ENCODE measurements around the gene ST6GALNAC2.
A peak's percentile ranks its signal among the peaks of the same experiment; 100 is the strongest.
"Not testable (repeated sequence)": the region's sequence is repeated elsewhere in the genome, so short reads cannot be mapped to it uniquely, and the experiment has no call there.

The ST6GALNAC2 gene

DNA sequence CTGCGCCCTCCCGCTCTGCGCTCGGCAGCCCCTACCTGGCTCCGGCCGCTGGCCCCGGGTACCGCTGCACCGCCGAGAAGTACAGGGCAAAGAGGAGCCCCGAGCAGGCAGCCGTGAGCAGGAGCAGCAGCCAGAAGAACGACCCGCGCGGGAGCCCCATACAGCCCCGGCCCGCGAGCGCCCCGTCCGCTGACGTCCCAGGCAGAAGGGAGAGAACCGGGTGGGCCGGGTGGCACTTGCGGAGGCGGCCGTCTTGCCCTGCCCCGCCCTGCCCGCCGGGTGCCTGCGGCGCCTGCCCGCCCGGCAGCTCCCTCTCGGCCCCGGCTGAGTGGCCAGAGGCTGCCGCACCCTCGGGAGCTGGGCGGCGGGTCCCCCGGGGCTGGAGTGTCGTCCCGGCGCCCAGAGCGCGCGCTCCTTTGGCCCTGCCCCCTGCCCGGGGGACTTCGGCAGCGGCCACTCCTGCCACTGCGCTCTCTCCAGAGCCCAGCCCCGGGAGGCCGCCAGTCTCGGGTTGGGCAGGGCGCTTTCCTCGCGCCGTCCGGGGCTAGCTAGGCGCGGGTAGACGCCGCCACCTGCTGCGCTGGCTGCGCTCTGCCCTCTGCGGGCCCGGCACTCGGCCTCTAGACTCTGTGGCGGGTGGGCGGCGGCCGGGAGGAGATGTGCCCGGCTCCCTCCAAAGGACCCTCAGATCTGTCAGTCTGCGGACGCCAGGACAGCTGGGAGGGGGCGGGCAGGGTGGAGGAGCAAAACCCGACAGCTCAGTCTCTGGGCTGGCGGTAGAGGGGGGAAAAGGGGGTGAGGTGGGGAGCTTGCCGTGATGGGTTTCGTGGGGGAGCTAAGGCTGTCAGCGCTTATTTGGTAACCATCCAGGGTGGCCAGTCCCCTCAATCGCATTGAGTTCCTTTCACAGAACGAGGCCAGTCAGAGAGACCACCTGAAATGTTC, at the start of gene ST6GALNAC2:
Gene ST6GALNAC2 (minus strand): TSS at position 212 of the 945 bp plus-strand sequence. CDS start 52 bp downstream, at position 160.
- DNase-seq (peak; percentile 24), ATAC-seq (replicated peaks) (peak; percentile 81 to 83)
- Mint-ChIP-seq H3K36me3 (peaks cover 1 to 16% of the 10 kb centered on the region in 2 donors), H3K9me3 (no peaks in the 10 kb centered on the region), H3K27ac (peak within 1 kb of the TSS; percentile 20), H3K4me1 (peaks cover 15 to 24% of the 10 kb centered on the region in 2 donors), H3K4me3 (peak within 1 kb of the TSS; percentile 74 to 85), H3K27me3 (peaks cover 35 to 54% of the 10 kb centered on the region in 2 donors)

DNA sequence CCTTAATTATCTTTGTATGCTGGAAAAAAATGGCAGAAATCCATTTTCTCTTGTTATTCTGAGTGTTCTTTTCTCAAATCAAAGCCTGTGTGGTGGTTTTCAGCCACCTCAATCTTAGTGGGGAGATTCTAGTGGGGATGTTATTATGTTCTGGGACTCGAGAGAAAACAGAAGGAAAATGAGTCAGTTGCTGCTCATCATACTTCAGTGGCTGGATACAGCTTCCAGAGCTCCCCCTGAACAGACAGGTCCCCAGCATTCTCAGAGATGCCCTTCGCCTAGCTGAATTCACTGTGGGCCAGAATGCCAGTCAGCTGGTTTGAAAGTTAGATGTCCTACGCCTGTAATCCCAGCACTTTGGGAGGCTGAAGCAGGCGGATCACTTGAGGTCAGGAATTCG, 49.4 kb upstream of the ST6GALNAC2 start:
- Mint-ChIP-seq H3K4me3 (no peak overlapping the region), H3K27me3 (peaks cover 12 to 17% of the 10 kb centered on the region in 2 donors), H3K27ac (no peak overlapping the region), H3K4me1 (no peaks in the 10 kb centered on the region), H3K9me3 (no peaks in the 10 kb centered on the region), H3K36me3 (no peaks in the 10 kb centered on the region)
- ATAC-seq (replicated peaks), result no peak
- no peak for DNase-seq

DNA sequence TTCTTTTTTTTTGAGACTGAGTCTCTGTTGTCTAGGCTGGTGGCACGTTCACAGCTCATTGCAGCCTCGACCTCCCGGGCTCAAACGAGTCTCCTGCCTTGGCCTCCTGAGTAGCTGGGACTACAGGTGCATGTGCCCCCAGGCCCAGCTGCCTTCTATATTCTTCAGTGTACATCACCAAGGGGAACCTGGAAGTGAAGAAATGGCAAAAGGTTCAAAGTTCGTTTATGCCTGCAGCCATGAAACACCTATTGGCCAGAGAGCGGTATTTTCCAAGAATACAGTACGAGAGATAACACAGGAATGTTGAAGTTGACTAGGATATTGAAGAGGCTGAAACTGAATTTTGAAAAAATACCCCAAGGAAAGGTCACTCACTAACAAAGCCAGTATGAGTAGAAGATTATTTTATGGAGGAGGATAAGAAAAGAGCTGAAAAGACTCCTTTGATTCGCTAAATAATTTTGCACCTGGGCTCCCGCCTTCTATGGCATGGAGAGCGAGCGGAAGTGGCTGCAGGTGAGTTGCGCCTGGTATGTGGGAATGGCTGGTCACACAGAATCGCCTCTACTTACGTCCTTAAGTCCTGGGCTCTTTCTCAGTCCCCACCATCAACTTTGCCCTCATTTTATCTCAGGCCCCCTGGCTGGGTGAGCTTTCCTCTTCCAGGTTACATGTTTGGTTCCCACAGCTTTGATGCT, 48.1 kb upstream of the ST6GALNAC2 start:
- Mint-ChIP-seq H3K4me1 (no peaks in the 10 kb centered on the region), H3K27ac (no peak overlapping the region), H3K9me3 (no peaks in the 10 kb centered on the region), H3K27me3 (peaks cover 13 to 17% of the 10 kb centered on the region in 2 donors), H3K4me3 (no peak overlapping the region), H3K36me3 (no peaks in the 10 kb centered on the region)
- no peak for ATAC-seq (replicated peaks)
- no peak for DNase-seq

DNA sequence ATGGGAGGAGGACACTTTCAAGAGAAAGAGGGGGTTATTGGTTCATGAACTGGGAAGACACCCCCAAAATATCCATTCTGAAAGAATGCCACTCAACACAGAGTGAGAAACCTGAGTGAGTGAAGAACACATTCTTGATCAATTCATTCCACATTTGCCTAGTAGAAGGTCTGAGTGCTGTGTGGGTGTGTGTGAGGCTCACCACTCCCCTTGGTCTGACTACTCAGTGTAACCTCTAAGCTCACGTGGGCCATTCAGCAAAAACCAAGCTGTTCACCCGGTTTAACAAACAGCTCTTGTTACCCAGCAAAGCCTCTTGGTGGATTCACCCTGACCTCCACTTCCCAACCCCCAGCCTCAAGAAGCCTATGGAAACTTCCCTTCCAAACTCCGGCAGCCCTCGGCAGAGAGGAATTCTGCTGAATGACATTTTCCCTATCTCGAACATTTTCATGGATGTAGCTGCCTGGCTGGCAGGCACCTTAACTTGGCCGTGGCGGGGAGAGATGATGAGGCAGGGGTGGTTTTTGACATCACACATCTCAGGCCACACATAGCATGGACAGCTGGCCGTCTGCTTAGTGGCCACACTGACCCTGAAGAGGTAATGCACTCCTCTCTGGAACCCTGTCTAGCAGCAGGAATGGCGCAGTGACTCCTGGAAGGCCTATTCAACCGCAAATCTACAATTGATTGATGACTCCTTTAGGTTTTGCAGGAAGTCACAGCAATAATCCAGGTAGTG, 46.3 kb upstream of the ST6GALNAC2 start:
- no peaks in the 10 kb centered on the region for H3K36me3 Mint-ChIP-seq
- H3K4me3 Mint-ChIP-seq, result no peak overlapping the region
- no peak for DNase-seq
- ATAC-seq (replicated peaks), result peak in 1 of 2 donors; percentile 34
- peaks cover 11 to 23% of the 10 kb centered on the region in 2 donors for H3K27me3 Mint-ChIP-seq
- H3K27ac Mint-ChIP-seq, result no peak overlapping the region
- no peaks in the 10 kb centered on the region for H3K9me3 Mint-ChIP-seq
- no peaks in the 10 kb centered on the region for H3K4me1 Mint-ChIP-seq

DNA sequence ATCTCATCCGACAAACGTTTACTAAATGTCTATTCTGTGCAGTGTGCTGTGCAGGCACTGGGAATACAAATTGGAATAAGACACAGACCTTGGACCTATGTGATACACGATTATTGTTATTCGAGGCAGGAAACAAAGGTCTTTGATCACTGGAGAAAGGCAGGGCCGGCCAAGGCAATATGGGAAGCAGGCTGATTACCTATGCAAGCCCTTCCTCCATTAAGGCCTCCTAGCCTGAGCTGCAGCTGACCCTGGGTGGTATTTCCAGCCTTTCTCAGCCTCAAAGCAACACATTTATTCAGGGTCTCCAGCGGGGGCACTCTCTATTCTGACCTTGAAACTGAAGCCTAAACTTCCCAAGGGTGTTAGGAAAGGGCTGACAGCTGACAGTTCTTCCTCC, 44.5 kb upstream of the ST6GALNAC2 start:
- Mint-ChIP-seq H3K4me3 (no peak overlapping the region), H3K9me3 (no peaks in the 10 kb centered on the region), H3K4me1 (no peaks in the 10 kb centered on the region), H3K27ac (no peak overlapping the region), H3K27me3 (peaks cover 14 to 18% of the 10 kb centered on the region in 2 donors), H3K36me3 (no peaks in the 10 kb centered on the region)
- no peak for DNase-seq
- no peak for ATAC-seq (replicated peaks)

DNA sequence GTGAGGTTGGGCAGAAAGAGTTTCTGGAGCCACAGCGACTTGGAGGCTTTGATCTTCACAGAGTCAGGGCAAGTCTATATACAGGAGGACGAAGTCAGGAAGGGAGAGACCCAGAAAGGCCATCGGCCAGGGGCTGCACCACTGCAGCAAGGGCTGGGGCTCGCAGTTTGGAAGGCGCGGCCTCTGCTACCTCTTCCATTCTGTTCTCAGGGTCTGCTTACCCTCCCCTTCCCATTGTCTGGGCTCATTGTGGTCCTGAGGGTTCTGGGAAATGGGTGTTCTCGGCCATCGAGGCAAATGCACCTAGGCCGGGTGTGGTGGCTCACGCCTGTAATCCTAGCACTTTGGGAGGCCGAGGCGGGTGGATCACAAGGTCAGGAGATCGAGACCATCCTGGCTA, 41.9 kb upstream of the ST6GALNAC2 start:
- Mint-ChIP-seq H3K9me3 (no peaks in the 10 kb centered on the region), H3K4me3 (no peak overlapping the region), H3K27ac (no peak overlapping the region), H3K36me3 (no peaks in the 10 kb centered on the region), H3K27me3 (peaks cover 17 to 22% of the 10 kb centered on the region in 2 donors), H3K4me1 (peaks cover 6 to 11% of the 10 kb centered on the region in 2 donors)
- ATAC-seq (replicated peaks) (no peak), DNase-seq (no peak)

DNA sequence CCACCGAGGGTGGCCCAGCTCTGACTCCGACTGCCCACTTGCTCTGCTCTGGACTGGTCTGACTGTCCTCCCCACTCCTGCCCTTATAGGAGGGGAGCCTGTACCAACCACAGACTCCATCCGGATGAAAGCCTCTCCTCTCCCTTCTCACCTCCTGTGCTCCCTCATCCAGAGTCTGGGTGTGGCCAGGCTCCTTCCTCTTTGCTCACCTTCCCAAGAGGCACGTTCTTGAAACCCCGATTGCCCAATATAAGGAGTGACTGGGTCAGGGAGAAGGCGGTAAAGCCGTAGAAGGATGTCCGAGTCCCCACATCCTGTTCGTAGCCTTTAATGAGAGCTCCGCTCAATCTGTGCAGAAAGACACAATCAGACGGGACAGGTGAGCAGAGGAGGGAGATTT, 40.8 kb upstream of the ST6GALNAC2 start:
- no peaks in the 10 kb centered on the region for H3K36me3 Mint-ChIP-seq
- H3K9me3 Mint-ChIP-seq, result no peaks in the 10 kb centered on the region
- no peak overlapping the region for H3K27ac Mint-ChIP-seq
- no peak overlapping the region for H3K4me3 Mint-ChIP-seq
- peaks cover 6 to 11% of the 10 kb centered on the region in 2 donors for H3K4me1 Mint-ChIP-seq
- H3K27me3 Mint-ChIP-seq, result peaks cover 17 to 22% of the 10 kb centered on the region in 2 donors
- DNase-seq (no peak), ATAC-seq (replicated peaks) (no peak)

DNA sequence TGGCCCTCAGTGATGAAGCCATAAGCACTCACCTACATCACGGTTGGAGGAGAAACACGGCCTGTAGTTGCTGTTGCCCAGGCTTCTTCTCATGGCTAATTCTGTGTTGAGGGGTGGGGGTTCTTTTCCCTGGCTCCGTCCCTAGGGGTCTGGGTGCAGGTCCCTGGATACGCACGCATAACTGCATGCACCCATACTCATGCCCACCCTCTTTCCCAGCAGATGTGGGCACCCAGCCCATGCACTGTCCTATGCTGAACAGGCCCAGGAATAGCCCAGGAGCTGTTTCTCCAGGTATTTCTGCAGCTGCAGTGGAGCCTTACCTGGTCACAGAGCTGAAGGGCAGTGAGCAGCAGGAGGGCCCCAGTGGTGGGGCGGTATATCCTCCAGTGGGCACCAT, 39.8 kb upstream of the ST6GALNAC2 start:
- H3K27me3 Mint-ChIP-seq, result peaks cover 17 to 22% of the 10 kb centered on the region in 2 donors
- H3K36me3 Mint-ChIP-seq, result no peaks in the 10 kb centered on the region
- no peak overlapping the region for H3K4me3 Mint-ChIP-seq
- peaks cover 6 to 11% of the 10 kb centered on the region in 2 donors for H3K4me1 Mint-ChIP-seq
- no peaks in the 10 kb centered on the region for H3K9me3 Mint-ChIP-seq
- DNase-seq (no peak), ATAC-seq (replicated peaks) (no peak)
- no peak overlapping the region for H3K27ac Mint-ChIP-seq

DNA sequence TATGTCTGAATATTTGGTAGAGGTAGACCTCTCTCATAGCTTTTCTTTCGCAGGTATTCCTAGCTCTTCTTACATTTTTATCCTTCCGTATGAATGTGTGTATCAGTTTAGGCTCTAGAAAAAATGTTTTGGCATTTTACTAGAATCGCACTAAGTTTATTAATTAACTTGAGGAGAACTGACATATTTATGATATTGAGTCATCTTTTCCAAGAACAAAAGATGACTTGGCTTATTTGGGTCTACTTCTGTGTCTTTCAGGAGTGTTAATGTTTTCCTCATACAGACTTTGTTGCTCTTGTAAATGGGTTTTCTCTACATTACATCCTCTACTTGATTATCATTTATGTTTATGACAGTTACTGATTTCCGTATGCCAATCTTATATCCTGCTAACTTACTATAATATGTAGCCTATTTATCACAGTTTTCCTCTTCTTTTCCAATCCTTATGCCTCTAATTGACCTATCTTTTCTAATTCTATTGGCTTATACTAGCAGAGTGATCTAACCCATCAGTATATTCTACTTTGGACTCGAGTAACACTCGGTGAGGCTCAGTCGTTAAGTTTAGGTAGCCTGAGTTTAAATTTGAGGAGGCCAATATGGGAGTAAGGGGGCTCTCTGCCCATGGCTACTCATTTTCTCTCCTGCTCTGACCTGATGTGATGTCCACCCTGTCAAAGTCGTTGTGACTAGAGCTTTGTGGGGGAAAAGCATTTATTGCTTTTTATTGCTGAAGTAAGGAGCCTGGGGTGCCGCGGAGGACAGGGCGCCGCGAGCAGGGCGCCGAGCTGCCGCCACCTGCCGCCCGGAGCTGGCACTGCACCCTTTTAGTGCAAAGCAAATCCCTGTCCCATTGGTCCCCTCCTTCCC, 37.8 kb upstream of the ST6GALNAC2 start:
- peak overlapping the region; percentile 81 for H3K27ac Mint-ChIP-seq
- no peak overlapping the region for H3K4me3 Mint-ChIP-seq
- ATAC-seq (replicated peaks), result peak; percentile 88 to 96
- DNase-seq, result peak; percentile 55
- no peaks in the 10 kb centered on the region for H3K36me3 Mint-ChIP-seq
- no peaks in the 10 kb centered on the region for H3K9me3 Mint-ChIP-seq
- peaks cover 6 to 11% of the 10 kb centered on the region in 2 donors for H3K4me1 Mint-ChIP-seq
- H3K27me3 Mint-ChIP-seq, result peaks cover 17 to 18% of the 10 kb centered on the region in 2 donors

DNA sequence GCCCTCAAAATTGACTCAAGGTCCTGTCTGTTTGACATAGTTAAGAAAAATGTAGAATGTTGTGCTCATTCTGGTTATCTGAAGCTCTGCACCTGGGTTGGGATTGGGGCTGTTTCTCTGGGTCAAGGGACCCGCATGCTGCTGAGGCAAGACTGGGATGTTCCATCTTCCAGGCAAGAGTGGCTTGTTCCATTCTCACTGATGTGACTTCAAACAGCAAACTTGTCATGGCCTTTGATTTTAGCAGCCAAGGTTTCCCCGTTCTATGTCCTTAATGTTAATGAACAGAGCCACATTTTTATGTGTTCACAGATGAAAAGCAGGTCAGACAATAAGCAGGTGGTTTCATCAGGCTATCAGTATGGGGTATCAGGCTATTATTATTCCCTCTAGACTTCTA, 32.2 kb upstream of the ST6GALNAC2 start:
- Mint-ChIP-seq H3K27me3 (peaks cover under 1 to 1% of the 10 kb centered on the region in 2 donors), H3K4me3 (no peak overlapping the region), H3K4me1 (peaks cover 0 to 6% of the 10 kb centered on the region in 2 donors), H3K36me3 (no peaks in the 10 kb centered on the region), H3K27ac (no peak overlapping the region), H3K9me3 (peaks cover 0 to 2% of the 10 kb centered on the region in 2 donors)
- ATAC-seq (replicated peaks) (no peak), DNase-seq (no peak)

DNA sequence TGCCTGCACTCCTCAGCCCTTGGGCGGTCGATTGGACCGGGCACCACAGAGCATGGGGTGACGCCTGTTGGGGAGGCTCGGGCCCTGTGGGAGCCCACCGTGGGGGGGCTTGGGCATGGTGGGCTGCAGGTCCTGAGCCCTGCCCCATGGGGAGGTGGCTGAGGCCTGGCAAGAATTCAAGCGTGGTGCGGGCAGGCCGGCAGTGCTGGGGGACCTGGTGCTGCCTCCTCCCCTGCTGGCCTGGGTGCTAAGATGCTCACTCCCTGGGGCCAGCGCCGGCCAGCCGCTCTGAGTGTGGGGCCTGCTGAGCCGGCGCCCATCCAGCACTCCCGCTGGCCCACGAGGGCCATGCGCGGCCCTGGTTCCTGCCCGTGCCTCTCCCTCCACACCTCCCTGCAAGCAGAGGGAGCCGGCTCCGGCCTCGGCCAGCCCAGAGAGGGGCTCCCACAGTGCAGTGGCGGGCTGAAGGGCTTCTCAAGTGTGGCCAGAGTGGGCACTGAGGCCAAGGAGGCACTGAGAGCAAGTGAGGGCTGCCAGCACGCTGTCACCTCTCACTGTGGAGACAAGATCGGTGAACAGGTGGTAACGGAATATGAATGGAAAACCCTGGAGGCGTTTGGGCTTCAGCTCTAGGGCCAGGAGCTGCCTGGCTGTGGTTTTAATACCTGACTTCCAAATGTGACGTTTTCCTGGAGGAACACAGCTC, 29.4 kb upstream of the ST6GALNAC2 start:
- H3K4me1 Mint-ChIP-seq, result peaks cover 0 to 6% of the 10 kb centered on the region in 2 donors
- peaks cover 0 to 5% of the 10 kb centered on the region in 2 donors for H3K27me3 Mint-ChIP-seq
- H3K36me3 Mint-ChIP-seq, result no peaks in the 10 kb centered on the region
- ATAC-seq (replicated peaks) (no peak), DNase-seq (no peak)
- H3K9me3 Mint-ChIP-seq, result peaks cover 0 to 2% of the 10 kb centered on the region in 2 donors
- no peak overlapping the region for H3K4me3 Mint-ChIP-seq
- H3K27ac Mint-ChIP-seq, result no peak overlapping the region

DNA sequence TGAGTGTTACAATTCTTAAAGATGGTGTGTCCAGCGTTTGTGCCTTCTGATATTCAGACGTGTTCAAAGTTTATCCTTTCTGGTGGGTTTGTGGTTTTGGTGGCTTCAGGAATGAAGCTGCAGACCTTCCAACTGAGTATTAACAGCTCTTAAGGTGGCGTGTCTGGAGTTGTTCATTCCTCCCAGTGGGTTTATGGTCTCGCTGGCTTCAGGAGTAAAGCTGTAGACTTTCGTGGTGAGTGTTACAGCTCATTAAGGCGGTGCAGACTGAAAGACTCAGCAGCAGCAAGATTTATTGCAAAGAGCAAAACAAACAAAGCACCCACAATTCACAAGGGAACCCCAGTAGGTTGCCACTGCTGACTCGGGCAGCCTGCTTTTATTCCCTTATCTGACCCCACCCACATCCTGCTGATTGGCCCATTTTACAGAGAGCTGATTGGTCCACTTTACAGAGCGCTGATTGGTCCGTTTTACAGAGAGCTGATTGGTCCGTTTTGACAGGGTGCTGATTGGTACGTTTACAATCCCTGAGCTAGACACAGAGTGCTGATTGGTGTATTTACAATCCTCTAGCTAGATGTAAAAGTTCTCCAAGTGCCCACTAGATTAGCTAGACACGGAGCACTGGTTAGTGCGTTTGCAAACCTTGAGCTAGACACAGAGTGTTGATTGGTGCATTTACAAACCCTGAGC, 28.6 kb upstream of the ST6GALNAC2 start:
- not testable (repeated sequence) for H3K36me3 Mint-ChIP-seq, DNase-seq, H3K4me3 Mint-ChIP-seq, H3K27ac Mint-ChIP-seq, H3K27me3 Mint-ChIP-seq, H3K9me3 Mint-ChIP-seq, H3K4me1 Mint-ChIP-seq
- ATAC-seq (replicated peaks), result peak in 1 of 2 donors; percentile 25
